Fibroblast of lung (primary cell): Measurements from ENCODE around the gene LTF. TPM values are rescaled to one million over a fixed set of nuclear protein-coding genes. Genes with fewer than 3 reads are reported as not detected.
A peak's percentile ranks its signal among the peaks of the same experiment; 100 is the strongest.

Experiments
- DNase-seq, 2 donors: peaks; one replicate each; pipeline versions ENCODE4 v3.0.0 to v3.0.0-alpha.2; 2010; ENCODE audit warnings: low read depth in 2 of 2
- H2AFZ ChIP-seq: 2 replicates; pipeline ENCODE4 v1.5.1; 2012; ENCODE audit warnings: low read length, control low read depth, inconsistent platforms
- H3K27ac ChIP-seq: 2 replicates; pipeline ENCODE4 v1.5.1; 2011; ENCODE audit warnings: low read length, control low read depth; ENCODE audit not compliant: insufficient read depth
- H3K27me3 ChIP-seq: 2 replicates; pipeline ENCODE4 v1.5.1; 2011; ENCODE audit warnings: mild to moderate bottlenecking, low read length; ENCODE audit not compliant: control insufficient read depth, insufficient read depth
- H3K36me3 ChIP-seq: 2 replicates; pipeline ENCODE4 v1.5.1; 2011; ENCODE audit warnings: low read length; ENCODE audit not compliant: control insufficient read depth, insufficient read depth
- H3K4me1 ChIP-seq: 2 replicates; pipeline ENCODE4 v1.5.1; 2011; ENCODE audit warnings: low read length; ENCODE audit not compliant: control insufficient read depth, insufficient read depth; ENCODE audit errors: extremely low read depth
- H3K4me2 ChIP-seq: 2 replicates; pipeline ENCODE4 v1.5.1; 2011; ENCODE audit warnings: low read length, control low read depth; ENCODE audit not compliant: insufficient read depth; ENCODE audit errors: extremely low read depth
- H3K4me3 ChIP-seq, 4 experiments: fragments of 200-600 bp in 1 of 4; sonication (generic) in 1 of 4; replicated peaks in 1 of 4; 2 replicates each; pipeline ENCODE4 v1.5.1; 2011 to 2016; ENCODE audit warnings: low read length in 4 of 4, low read depth in 3 of 4, mild to moderate bottlenecking in 3 of 4, control low read depth in 2 of 4, inconsistent platforms in 1 of 4, mixed read lengths in 1 of 4; ENCODE audit not compliant: insufficient read depth in 1 of 4; ENCODE audit errors: control extremely low read depth in 1 of 4
- H3K79me2 ChIP-seq: 2 replicates; pipeline ENCODE4 v1.5.1; 2012; ENCODE audit warnings: mild to moderate bottlenecking, low read length, inconsistent platforms; ENCODE audit not compliant: control insufficient read depth, insufficient read depth
- H3K9ac ChIP-seq: 2 replicates; pipeline ENCODE4 v1.5.1; 2011; ENCODE audit warnings: mild to moderate bottlenecking, low read length, control low read depth; ENCODE audit not compliant: insufficient read depth
- H3K9me3 ChIP-seq: 2 replicates; pipeline ENCODE4 v1.5.1; 2012; ENCODE audit warnings: low read depth, low read length; ENCODE audit not compliant: control insufficient read depth, insufficient read depth
- H4K20me1 ChIP-seq: 2 replicates; pipeline ENCODE4 v1.5.1; 2011; ENCODE audit warnings: low read length; ENCODE audit not compliant: control insufficient read depth, insufficient read depth; ENCODE audit errors: extremely low read depth
- EZH2 ChIP-seq: IDR thresholded peaks from 2 replicates; pipeline ENCODE4 v1.5.1; 2012; ENCODE audit warnings: low read length, control low read depth, mild to moderate bottlenecking; ENCODE audit errors: missing control alignments
- polyA plus RNA-seq, 2 donors: library from polyadenylated mRNA; depleted of rRNA in 1 of 2; stranded (reverse) in 1 of 2; unstranded in 1 of 2; fragments of >200 nt; gene quantifications; 2 replicates each; pipeline ENCODE4 v1.2.1, GENCODE V29; 2011 to 2012; ENCODE audit warnings: missing spikeins in 1 of 2
- total RNA-seq: library from RNA; depleted of rRNA; stranded (reverse); fragments of >200 nt; gene quantifications from 2 replicates; pipeline ENCODE4 v1.2.1, GENCODE V29; 2014
- TF ChIP-seq, protein P1 (sequence below), 2 donors: IDR thresholded peaks in 1 of 2; conservative IDR thresholded peaks in 1 of 2; 1 replicate in 1 of 2; 2 replicates in 1 of 2; pipeline ENCODE4 v1.5.1; 2011 to 2012; ENCODE audit warnings: low read length in 2 of 2, control low read depth in 1 of 2, inconsistent platforms in 1 of 2, low read depth in 1 of 2, mild to moderate bottlenecking in 1 of 2

The LTF gene
- total and polyA plus RNA-seq, 2 donors (not counting 1 experiment from before 2014, with no cell fraction given), result not detected

DNA sequence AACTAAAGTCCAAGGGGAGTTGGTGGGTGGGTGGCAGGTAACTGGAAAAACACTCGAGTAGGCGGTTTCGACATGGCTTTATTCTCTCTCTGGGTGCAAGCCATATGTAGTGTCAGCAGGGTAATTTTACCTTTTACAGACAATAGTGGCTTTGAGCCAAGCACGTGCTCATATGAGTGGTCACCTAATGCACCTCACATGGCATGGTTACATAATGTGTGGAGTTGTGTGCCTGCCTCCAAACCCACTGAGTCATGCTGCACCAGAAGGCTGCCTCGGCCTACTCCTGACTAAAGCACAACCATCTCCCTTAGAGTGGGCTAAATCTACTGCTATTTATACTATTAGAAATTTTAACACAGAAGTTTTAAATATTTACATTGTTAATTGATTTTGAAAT is 41.1 kb downstream of the LTF start:
- Histone ChIP-seq H3K27ac (no peak overlapping the region), H3K9me3 (no peaks in the 10 kb centered on the region), H3K36me3 (no peaks in the 10 kb centered on the region), H2AFZ (no peak overlapping the region), H3K4me3 (no peak overlapping the region), H3K27me3 (no peaks in the 10 kb centered on the region), H3K9ac (no peak overlapping the region), H3K79me2 (no peaks in the 10 kb centered on the region), H4K20me1 (no peaks in the 10 kb centered on the region), H3K4me2 (no peak overlapping the region), H3K4me1 (no peaks in the 10 kb centered on the region)
- TF ChIP-seq EZH2, result no peak
- TF ChIP-seq, protein P1, sequence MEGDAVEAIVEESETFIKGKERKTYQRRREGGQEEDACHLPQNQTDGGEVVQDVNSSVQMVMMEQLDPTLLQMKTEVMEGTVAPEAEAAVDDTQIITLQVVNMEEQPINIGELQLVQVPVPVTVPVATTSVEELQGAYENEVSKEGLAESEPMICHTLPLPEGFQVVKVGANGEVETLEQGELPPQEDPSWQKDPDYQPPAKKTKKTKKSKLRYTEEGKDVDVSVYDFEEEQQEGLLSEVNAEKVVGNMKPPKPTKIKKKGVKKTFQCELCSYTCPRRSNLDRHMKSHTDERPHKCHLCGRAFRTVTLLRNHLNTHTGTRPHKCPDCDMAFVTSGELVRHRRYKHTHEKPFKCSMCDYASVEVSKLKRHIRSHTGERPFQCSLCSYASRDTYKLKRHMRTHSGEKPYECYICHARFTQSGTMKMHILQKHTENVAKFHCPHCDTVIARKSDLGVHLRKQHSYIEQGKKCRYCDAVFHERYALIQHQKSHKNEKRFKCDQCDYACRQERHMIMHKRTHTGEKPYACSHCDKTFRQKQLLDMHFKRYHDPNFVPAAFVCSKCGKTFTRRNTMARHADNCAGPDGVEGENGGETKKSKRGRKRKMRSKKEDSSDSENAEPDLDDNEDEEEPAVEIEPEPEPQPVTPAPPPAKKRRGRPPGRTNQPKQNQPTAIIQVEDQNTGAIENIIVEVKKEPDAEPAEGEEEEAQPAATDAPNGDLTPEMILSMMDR (conservative IDR thresholded peaks at IDR 0.05 in 1 of 2, IDR thresholded peaks at IDR 0.05 in 1 of 2; ENCODE audit: low read depth in 1 of 2, low read length in 2 of 2), result no peak
- DNase-seq, result peak in 1 of 2 donors; percentile 56

DNA sequence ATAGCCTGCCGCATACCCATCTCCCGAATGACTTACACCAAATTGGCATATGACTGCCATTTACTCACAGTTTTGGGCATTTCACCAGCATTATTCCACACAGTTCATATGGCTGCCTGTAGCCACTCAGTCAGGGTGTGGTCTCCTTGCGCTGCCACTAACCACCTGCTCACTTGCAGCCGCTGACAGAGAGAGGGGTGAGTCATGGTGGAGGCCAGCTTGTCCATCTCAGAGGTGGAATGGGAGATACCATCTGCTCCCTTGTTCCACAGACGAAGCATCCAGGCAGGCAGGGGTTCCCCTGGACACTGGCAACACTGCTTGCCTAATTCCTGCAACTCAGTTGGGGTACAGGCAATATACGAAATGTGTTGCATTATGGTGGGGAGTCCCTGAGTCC is 42.1 kb downstream of the LTF start:
- Histone ChIP-seq H3K27ac (no peak overlapping the region), H3K4me1 (no peaks in the 10 kb centered on the region), H3K4me2 (no peak overlapping the region), H3K9ac (no peak overlapping the region), H3K36me3 (no peaks in the 10 kb centered on the region), H3K27me3 (no peaks in the 10 kb centered on the region), H2AFZ (no peak overlapping the region), H3K4me3 (no peak overlapping the region), H3K79me2 (no peaks in the 10 kb centered on the region), H4K20me1 (no peaks in the 10 kb centered on the region), H3K9me3 (no peaks in the 10 kb centered on the region)
- peak in 1 of 2 donors; percentile 43 for DNase-seq
- TF ChIP-seq, protein P1 (conservative IDR thresholded peaks at IDR 0.05 in 1 of 2, IDR thresholded peaks at IDR 0.05 in 1 of 2; ENCODE audit: low read depth in 1 of 2, low read length in 2 of 2), result no peak
- no peak for TF ChIP-seq EZH2

DNA sequence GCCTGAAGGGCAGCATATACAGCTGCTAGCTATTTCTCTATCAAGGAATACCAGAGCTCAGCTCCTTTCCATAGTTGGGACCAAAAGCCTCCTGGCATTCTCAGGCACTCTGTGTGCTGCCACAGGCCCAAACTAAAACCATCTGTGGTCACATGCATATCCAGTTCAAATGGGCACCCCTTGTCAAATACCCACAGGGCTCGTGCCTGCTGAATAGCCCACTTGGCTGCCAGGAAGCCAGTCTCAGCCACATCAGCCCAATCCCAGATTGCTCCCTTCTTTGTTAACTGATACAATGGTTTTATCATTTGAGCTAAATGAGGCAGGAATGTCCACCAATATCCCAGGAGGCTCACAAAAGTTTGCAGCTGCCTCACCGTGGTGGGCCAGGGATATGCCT is 43.8 kb downstream of the LTF start:
- DNase-seq, result no peak
- H3K4me2 ChIP-seq, result no peak overlapping the region
- H2AFZ ChIP-seq, result no peak overlapping the region
- H3K36me3 ChIP-seq, result no peaks in the 10 kb centered on the region
- H4K20me1 ChIP-seq, result no peaks in the 10 kb centered on the region
- H3K9ac ChIP-seq, result no peak overlapping the region
- H3K27ac ChIP-seq, result no peak overlapping the region
- no peak overlapping the region for H3K4me3 ChIP-seq
- TF ChIP-seq EZH2, result no peak
- TF ChIP-seq, protein P1 (conservative IDR thresholded peaks at IDR 0.05 in 1 of 2, IDR thresholded peaks at IDR 0.05 in 1 of 2; ENCODE audit: low read depth in 1 of 2, low read length in 2 of 2), result no peak
- H3K79me2 ChIP-seq, result no peaks in the 10 kb centered on the region
- no peaks in the 10 kb centered on the region for H3K9me3 ChIP-seq
- no peaks in the 10 kb centered on the region for H3K27me3 ChIP-seq
- H3K4me1 ChIP-seq, result no peaks in the 10 kb centered on the region
